GM20431 (cell line): ENCODE measurements around the gene GGNBP2.
"Not testable (repeated sequence)": the region's sequence is repeated elsewhere in the genome, so short reads cannot be mapped to it uniquely, and the experiment has no call there.

Experiments
- in situ Hi-C: fragments of 300-500 bp; cut with MseI, MboI; formaldehyde crosslinking; loops from one replicate; pipeline ENCODE4 v1.15.0; 2020; ENCODE audit warnings: low sequenced_read_pairs; ENCODE audit not compliant: unreplicated experiment

The GGNBP2 gene

GRCh38 chr17:36544307-36545076 is at the start of gene GGNBP2:
Gene GGNBP2, plus strand, starts transcription at chr17:36544919. Its CDS starts 806 bp downstream, at chr17:36545725.
- in situ Hi-C loops, result no loop called here

- in situ Hi-C loops, result loop anchor here (25.0 kb wide), 1 partner anchor 308 kb away; the partner anchor contains the start of genes CCL3L1, CCL3L3 and TBC1D3B
These were observed 49.6 kb upstream of the GGNBP2 start for GRCh38 chr17:36495076-36495578.

GRCh38 chr17:36496018-36496789 is 48.5 kb upstream of the GGNBP2 start:
- in situ Hi-C loops, result loop anchor here (25.0 kb wide), 1 partner anchor 309 kb away; the partner anchor contains the start of genes CCL3L1, CCL3L3 and TBC1D3B

- in situ Hi-C loops, result loop anchor here (25.0 kb wide), 1 partner anchor 311 kb away; the partner anchor contains the start of genes CCL3L1, CCL3L3 and TBC1D3B
These were observed 46.6 kb upstream of the GGNBP2 start for GRCh38 chr17:36498155-36498554.

GRCh38 chr17:36498560-36499300 is 46.0 kb upstream of the GGNBP2 start:
- in situ Hi-C loops, result loop anchor here (25.0 kb wide), 1 partner anchor 311 kb away; the partner anchor contains the start of genes CCL3L1, CCL3L3 and TBC1D3B

GRCh38 chr17:36500745-36501225 is 43.9 kb upstream of the GGNBP2 start:
- in situ Hi-C loops, result no loop called here

GRCh38 chr17:36501351-36501750 is 43.4 kb upstream of the GGNBP2 start:
- in situ Hi-C loops, result no loop called here

GRCh38 chr17:36501963-36502362 is 42.8 kb upstream of the GGNBP2 start:
- in situ Hi-C loops, result no loop called here

- in situ Hi-C loops, result no loop called here
These were observed 41.1 kb upstream of the GGNBP2 start for GRCh38 chr17:36503456-36504155.

GRCh38 chr17:36504156-36504545 is 40.6 kb upstream of the GGNBP2 start:
- in situ Hi-C loops, result no loop called here

- in situ Hi-C loops, result no loop called here
These were observed 39.5 kb upstream of the GGNBP2 start for GRCh38 chr17:36505171-36505570.

- in situ Hi-C loops, result no loop called here
These were observed 38.4 kb upstream of the GGNBP2 start for GRCh38 chr17:36506249-36506826.

GRCh38 chr17:36506831-36507230 is 37.9 kb upstream of the GGNBP2 start:
- in situ Hi-C loops, result no loop called here

- in situ Hi-C loops, result no loop called here
These were observed 37.5 kb upstream of the GGNBP2 start for GRCh38 chr17:36507266-36507665.

- in situ Hi-C loops, result not testable (repeated sequence)
These were observed 36.3 kb upstream of the GGNBP2 start for GRCh38 chr17:36508439-36508838.

- in situ Hi-C loops, result no loop called here
These were observed 35.3 kb upstream of the GGNBP2 start for GRCh38 chr17:36509272-36509985.

- in situ Hi-C loops, result no loop called here
These were observed 34.1 kb upstream of the GGNBP2 start for GRCh38 chr17:36510636-36511035.

GRCh38 chr17:36511216-36511615 is 33.5 kb upstream of the GGNBP2 start:
- in situ Hi-C loops, result no loop called here
